Breast epithelium (tissue), 4 donors: Measurements from ENCODE around the gene MACROD2. TPM values are rescaled to one million over a fixed set of nuclear protein-coding genes. Genes with fewer than 3 reads are reported as not detected.

Source experiments
- DNase-seq, 2 donors: peaks; one replicate each; pipeline ENCODE4 v3.0.0-alpha.2; 2019; ENCODE audit warnings: low spot score in 2 of 2
- H3K27ac ChIP-seq, 2 donors: fragments of 200-600 bp; sonication (generic) in 1 of 2; one replicate each; pipeline ENCODE4 v1.5.1; 2016 to 2019; ENCODE audit warnings: mild to moderate bottlenecking in 1 of 2
- H3K27me3 ChIP-seq, 2 donors: fragments of 200-600 bp; sonication (generic) in 1 of 2; one replicate each; pipeline versions ENCODE4 v1.5.1 to v1.6.0; 2017 to 2019; ENCODE audit warnings: control low read depth in 1 of 2, mild to moderate bottlenecking in 1 of 2
- H3K36me3 ChIP-seq: fragments of 200-600 bp; one replicate; pipeline ENCODE4 v1.5.1; 2019
- H3K4me1 ChIP-seq, 2 donors: fragments of 200-600 bp; sonication (generic); one replicate each; pipeline ENCODE4 v1.5.1; 2016 to 2019; ENCODE audit warnings: control low read depth in 1 of 2
- H3K4me3 ChIP-seq, 3 donors: fragments of 200-600 bp; sonication (generic); 1 replicate in 2 of 3; 2 replicates in 1 of 3; pipeline ENCODE4 v1.5.1; 2016 to 2019; ENCODE audit warnings: mild to moderate bottlenecking in 3 of 3, moderate library complexity in 2 of 3
- H3K9me3 ChIP-seq, 2 donors: fragments of 200-600 bp; sonication (generic) in 1 of 2; one replicate each; pipeline ENCODE4 v1.5.1; 2016 to 2019; ENCODE audit warnings: control low read depth in 1 of 2
- POLR2A ChIP-seq: fragments of 450-650 bp; IDR thresholded peaks from one replicate; pipeline ENCODE4 v1.6.1; 2016; ENCODE audit warnings: antibody characterized with exemption, mild to moderate bottlenecking, moderate library complexity
- POLR2AphosphoS5 ChIP-seq, 3 donors: sonication (generic); formaldehyde crosslinking; IDR thresholded peaks; one replicate each; pipeline ENCODE4 v1.6.1; 2017; ENCODE audit warnings: antibody characterized with exemption in 3 of 3
- intact Hi-C: fragments of 100-400 bp; cut with DNase I; formaldehyde crosslinking; loops from one replicate; pipeline ENCODE4 v1.15.1; 2023; ENCODE audit warnings: low total_unique reads
- total RNA-seq, 3 donors: library from RNA; depleted of rRNA; stranded (reverse); fragments of >200 nt; gene quantifications; one replicate each; pipeline ENCODE4 v1.1.0, GENCODE V29; 2016
- TF ChIP-seq, protein P1 (sequence below), 3 donors: fragments of 450-650 bp; IDR thresholded peaks; one replicate each; pipeline ENCODE4 v1.5.1; 2016 to 2017; ENCODE audit warnings: antibody characterized with exemption in 3 of 3, mild to moderate bottlenecking in 3 of 3, moderate library complexity in 3 of 3

Gene MACROD2
- total RNA-seq, 3 donors from 2014 or later = 6.7 to 26.8 (median 8.8) TPM

GRCh38 chr20:15561070-15561569, 1565.8 kb downstream of the MACROD2 start:
- Histone ChIP-seq H3K9me3 (no peaks in the 10 kb centered on the region), H3K4me1 (no peaks in the 10 kb centered on the region), H3K4me3 (no peak overlapping the region), H3K27ac (no peak overlapping the region), H3K36me3 (no peaks in the 10 kb centered on the region), H3K27me3 (no peaks in the 10 kb centered on the region)
- DNase-seq = no peak
- TF ChIP-seq POLR2A (no peak), POLR2AphosphoS5 (IDR thresholded peaks at IDR 0.05) (no peak)
- TF ChIP-seq, protein P1, sequence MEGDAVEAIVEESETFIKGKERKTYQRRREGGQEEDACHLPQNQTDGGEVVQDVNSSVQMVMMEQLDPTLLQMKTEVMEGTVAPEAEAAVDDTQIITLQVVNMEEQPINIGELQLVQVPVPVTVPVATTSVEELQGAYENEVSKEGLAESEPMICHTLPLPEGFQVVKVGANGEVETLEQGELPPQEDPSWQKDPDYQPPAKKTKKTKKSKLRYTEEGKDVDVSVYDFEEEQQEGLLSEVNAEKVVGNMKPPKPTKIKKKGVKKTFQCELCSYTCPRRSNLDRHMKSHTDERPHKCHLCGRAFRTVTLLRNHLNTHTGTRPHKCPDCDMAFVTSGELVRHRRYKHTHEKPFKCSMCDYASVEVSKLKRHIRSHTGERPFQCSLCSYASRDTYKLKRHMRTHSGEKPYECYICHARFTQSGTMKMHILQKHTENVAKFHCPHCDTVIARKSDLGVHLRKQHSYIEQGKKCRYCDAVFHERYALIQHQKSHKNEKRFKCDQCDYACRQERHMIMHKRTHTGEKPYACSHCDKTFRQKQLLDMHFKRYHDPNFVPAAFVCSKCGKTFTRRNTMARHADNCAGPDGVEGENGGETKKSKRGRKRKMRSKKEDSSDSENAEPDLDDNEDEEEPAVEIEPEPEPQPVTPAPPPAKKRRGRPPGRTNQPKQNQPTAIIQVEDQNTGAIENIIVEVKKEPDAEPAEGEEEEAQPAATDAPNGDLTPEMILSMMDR (IDR thresholded peaks at IDR 0.05) = no peak
- intact Hi-C loops = no loop called here

DNA sequence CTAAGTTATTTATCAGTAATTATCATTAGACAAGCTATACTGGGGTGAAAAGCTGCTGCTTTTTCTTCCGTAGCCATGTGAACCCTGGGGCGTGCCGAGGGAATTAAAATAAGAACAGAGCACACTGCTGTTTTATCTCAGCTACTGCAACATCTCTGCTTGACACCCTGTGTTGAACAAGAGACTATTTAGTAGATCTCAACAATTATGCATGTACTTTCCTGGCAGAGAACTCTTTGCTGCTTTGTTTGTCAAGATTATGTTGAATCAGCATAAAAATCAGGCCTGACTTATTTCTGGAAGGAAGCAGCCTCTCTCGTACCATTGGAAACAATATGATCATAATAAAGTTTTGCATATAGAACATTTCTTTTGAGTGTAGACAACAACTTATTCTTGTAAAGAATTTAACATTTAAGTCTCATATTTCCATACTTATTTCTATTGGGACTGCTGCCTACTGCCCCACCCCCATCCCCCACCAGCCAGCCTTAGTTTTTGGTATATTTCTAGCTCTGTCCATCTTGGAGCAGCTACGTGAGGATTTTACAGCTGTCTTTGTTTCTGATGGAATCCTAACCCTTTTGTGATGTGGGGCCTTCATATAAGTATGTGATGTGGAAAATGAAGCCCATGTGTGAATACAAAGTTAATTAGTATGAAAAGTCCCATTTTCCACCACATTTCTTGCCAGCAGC, 1566.5 kb downstream of the MACROD2 start:
- DNase-seq = no peak
- Histone ChIP-seq H3K27me3 (no peaks in the 10 kb centered on the region), H3K4me3 (no peak overlapping the region), H3K27ac (no peak overlapping the region), H3K9me3 (no peaks in the 10 kb centered on the region), H3K36me3 (no peaks in the 10 kb centered on the region), H3K4me1 (no peaks in the 10 kb centered on the region)
- intact Hi-C loops = no loop called here
- TF ChIP-seq POLR2AphosphoS5 (IDR thresholded peaks at IDR 0.05) = no peak
- TF ChIP-seq POLR2A = no peak
- TF ChIP-seq, protein P1 (IDR thresholded peaks at IDR 0.05) = no peak

- Histone ChIP-seq H3K27me3 (no peaks in the 10 kb centered on the region), H3K9me3 (no peaks in the 10 kb centered on the region), H3K4me3 (no peak overlapping the region), H3K4me1 (no peaks in the 10 kb centered on the region), H3K27ac (no peak overlapping the region), H3K36me3 (no peaks in the 10 kb centered on the region)
- no peak for TF ChIP-seq POLR2A
- no peak for TF ChIP-seq POLR2AphosphoS5 (IDR thresholded peaks at IDR 0.05)
- TF ChIP-seq, protein P1 (IDR thresholded peaks at IDR 0.05) = no peak
- DNase-seq = no peak
- intact Hi-C loops = no loop called here
Observed at GRCh38 chr20:15563836-15564235, 1568.5 kb downstream of the MACROD2 start.

DNA sequence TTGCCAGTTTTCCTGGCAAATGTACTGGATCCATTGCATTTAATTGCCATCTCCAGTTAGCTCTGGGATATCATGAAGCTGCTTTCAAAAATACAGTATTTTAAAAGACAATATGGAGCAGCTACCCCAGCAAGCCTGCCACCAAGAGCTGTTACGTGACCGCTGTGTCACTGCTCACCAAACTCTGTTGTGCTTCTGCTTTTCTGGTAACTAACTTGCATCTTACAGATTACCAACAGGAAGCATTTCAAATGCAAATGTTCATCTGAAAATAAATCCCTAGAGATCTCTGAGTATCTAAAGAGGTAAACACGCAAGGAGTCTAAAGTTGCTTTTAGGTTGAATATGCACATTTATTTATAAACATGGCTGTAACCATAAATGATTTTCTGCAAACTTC, 1569.7 kb downstream of the MACROD2 start:
- intact Hi-C loops = no loop called here

GRCh38 chr20:15565786-15566185, 1570.5 kb downstream of the MACROD2 start:
- H3K4me1 ChIP-seq = no peaks in the 10 kb centered on the region
- no peak overlapping the region for H3K27ac ChIP-seq
- H3K27me3 ChIP-seq = no peaks in the 10 kb centered on the region
- intact Hi-C loops = no loop called here
- H3K9me3 ChIP-seq = no peaks in the 10 kb centered on the region
- no peak for TF ChIP-seq POLR2A
- TF ChIP-seq, protein P1 (IDR thresholded peaks at IDR 0.05) = no peak
- TF ChIP-seq POLR2AphosphoS5 (IDR thresholded peaks at IDR 0.05) = no peak
- H3K4me3 ChIP-seq = no peak overlapping the region
- no peaks in the 10 kb centered on the region for H3K36me3 ChIP-seq
- no peak for DNase-seq

More for the DNA sequence above, 1569.7 kb downstream of the MACROD2 start:
- no peaks in the 10 kb centered on the region for H3K36me3 ChIP-seq
- no peak overlapping the region for H3K27ac ChIP-seq
- no peaks in the 10 kb centered on the region for H3K9me3 ChIP-seq
- no peak for DNase-seq
- H3K4me1 ChIP-seq = no peaks in the 10 kb centered on the region
- no peak for TF ChIP-seq POLR2A
- TF ChIP-seq, protein P1 (IDR thresholded peaks at IDR 0.05) = no peak
- no peak for TF ChIP-seq POLR2AphosphoS5 (IDR thresholded peaks at IDR 0.05)
- H3K4me3 ChIP-seq = no peak overlapping the region
- no peaks in the 10 kb centered on the region for H3K27me3 ChIP-seq
